ENCODE measurements around the gene LSAMP. TPM values are rescaled to one million over a fixed set of nuclear protein-coding genes. Genes with fewer than 3 reads are reported as not detected.

LSAMP gene
- total and polyA plus RNA-seq, 2 of the 13 experiments (the other 11 are each of a cell fraction or from before 2014, with no cell fraction given): not detected

GRCh38 chr3:115990669-115991068 is 454.6 kb downstream of the LSAMP start:
- 3% methylated on average over 4 of the region's 4 CpGs for WGBS (ENCODE audit: low lambda C conversion rate)
- CTCF ChIA-PET (ENCODE audit: low intra/inter-chr PET ratio, low total read pairs): no interaction called here
- Histone ChIP-seq H3K9ac (ENCODE audit: insufficient read depth, low read depth, low read length) (no peak overlapping the region), H3K27ac (ENCODE audit: extremely low read length, insufficient read depth, low read length) (no peak overlapping the region), H4K20me1 (ENCODE audit: insufficient read depth, low read length) (no peaks in the 10 kb centered on the region), H3K27me3 (ENCODE audit: control insufficient read depth in 1 of 2, insufficient read depth in 2 of 2, low read length in 2 of 2) (no peaks in the 10 kb centered on the region), H3K36me3 (replicated peaks in 1 of 2; ENCODE audit: control insufficient read depth in 1 of 2, insufficient read depth in 2 of 2, low read length in 2 of 2) (no peaks in the 10 kb centered on the region), H3K79me2 (ENCODE audit: insufficient read depth, low read length) (no peaks in the 10 kb centered on the region), H3K4me3 (replicated peaks in 1 of 3; ENCODE audit: insufficient read depth in 1 of 3, low read depth in 2 of 3, low read length in 3 of 3) (no peak overlapping the region), H3K4me1 (ENCODE audit: insufficient read depth, low read length) (no peaks in the 10 kb centered on the region), H2AFZ (ENCODE audit: low read length) (no peak overlapping the region), H3K4me2 (ENCODE audit: low read depth, low read length) (no peak overlapping the region), H3K9me3 (ENCODE audit: low read length) (no peaks in the 10 kb centered on the region)
- POLR2A ChIA-PET: no interaction called here
- TF ChIP-seq ZNF430 (CRISPR knock-in tag; IDR thresholded peaks at IDR 0.05): no peak
- TF ChIP-seq ZNF749 (CRISPR knock-in tag; IDR thresholded peaks at IDR 0.05; ENCODE audit: borderline replicate concordance): no peak
- no peak for TF ChIP-seq SOX5 (CRISPR knock-in tag; IDR thresholded peaks at IDR 0.05; ENCODE audit: borderline replicate concordance)
- no peak for TF ChIP-seq RFX1 (IDR thresholded peaks at IDR 0.05)
- TF ChIP-seq PHB2 (IDR thresholded peaks at IDR 0.05; ENCODE audit: partially characterized antibody): no peak
- TF ChIP-seq, protein P1, sequence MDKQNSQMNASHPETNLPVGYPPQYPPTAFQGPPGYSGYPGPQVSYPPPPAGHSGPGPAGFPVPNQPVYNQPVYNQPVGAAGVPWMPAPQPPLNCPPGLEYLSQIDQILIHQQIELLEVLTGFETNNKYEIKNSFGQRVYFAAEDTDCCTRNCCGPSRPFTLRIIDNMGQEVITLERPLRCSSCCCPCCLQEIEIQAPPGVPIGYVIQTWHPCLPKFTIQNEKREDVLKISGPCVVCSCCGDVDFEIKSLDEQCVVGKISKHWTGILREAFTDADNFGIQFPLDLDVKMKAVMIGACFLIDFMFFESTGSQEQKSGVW (CRISPR knock-in tag; IDR thresholded peaks at IDR 0.05; ENCODE audit: borderline replicate concordance): no peak
- TF ChIP-seq, protein P2, sequence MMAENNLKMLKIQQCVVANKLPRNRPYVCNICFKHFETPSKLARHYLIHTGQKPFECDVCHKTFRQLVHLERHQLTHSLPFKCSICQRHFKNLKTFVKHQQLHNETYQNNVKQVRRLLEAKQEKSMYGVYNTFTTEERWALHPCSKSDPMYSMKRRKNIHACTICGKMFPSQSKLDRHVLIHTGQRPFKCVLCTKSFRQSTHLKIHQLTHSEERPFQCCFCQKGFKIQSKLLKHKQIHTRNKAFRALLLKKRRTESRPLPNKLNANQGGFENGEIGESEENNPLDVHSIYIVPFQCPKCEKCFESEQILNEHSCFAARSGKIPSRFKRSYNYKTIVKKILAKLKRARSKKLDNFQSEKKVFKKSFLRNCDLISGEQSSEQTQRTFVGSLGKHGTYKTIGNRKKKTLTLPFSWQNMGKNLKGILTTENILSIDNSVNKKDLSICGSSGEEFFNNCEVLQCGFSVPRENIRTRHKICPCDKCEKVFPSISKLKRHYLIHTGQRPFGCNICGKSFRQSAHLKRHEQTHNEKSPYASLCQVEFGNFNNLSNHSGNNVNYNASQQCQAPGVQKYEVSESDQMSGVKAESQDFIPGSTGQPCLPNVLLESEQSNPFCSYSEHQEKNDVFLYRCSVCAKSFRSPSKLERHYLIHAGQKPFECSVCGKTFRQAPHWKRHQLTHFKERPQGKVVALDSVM (CRISPR knock-in tag; IDR thresholded peaks at IDR 0.05): no peak
- TF ChIP-seq, protein P3, sequence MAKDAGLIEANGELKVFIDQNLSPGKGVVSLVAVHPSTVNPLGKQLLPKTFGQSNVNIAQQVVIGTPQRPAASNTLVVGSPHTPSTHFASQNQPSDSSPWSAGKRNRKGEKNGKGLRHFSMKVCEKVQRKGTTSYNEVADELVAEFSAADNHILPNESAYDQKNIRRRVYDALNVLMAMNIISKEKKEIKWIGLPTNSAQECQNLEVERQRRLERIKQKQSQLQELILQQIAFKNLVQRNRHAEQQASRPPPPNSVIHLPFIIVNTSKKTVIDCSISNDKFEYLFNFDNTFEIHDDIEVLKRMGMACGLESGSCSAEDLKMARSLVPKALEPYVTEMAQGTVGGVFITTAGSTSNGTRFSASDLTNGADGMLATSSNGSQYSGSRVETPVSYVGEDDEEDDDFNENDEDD (CRISPR knock-in tag; IDR thresholded peaks at IDR 0.05; ENCODE audit: borderline replicate concordance): no peak
- no peak for TF ChIP-seq NR3C1 (CRISPR knock-in tag; IDR thresholded peaks at IDR 0.05)
- no peak for TF ChIP-seq ETV6 (CRISPR knock-in tag; conservative IDR thresholded peaks at IDR 0.05)
- TF ChIP-seq PRPF4 (IDR thresholded peaks at IDR 0.05; ENCODE audit: low read depth, low read length, poor library complexity, severe bottlenecking): no peak
- TF ChIP-seq RBM22 (optimal IDR thresholded peaks at IDR 0.05; ENCODE audit: low read length): no peak
- TF ChIP-seq, protein P4, sequence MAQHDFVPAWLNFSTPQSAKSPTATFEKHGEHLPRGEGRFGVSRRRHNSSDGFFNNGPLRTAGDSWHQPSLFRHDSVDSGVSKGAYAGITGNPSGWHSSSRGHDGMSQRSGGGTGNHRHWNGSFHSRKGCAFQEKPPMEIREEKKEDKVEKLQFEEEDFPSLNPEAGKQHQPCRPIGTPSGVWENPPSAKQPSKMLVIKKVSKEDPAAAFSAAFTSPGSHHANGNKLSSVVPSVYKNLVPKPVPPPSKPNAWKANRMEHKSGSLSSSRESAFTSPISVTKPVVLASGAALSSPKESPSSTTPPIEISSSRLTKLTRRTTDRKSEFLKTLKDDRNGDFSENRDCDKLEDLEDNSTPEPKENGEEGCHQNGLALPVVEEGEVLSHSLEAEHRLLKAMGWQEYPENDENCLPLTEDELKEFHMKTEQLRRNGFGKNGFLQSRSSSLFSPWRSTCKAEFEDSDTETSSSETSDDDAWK (CRISPR knock-in tag; IDR thresholded peaks at IDR 0.05): no peak
- TF ChIP-seq, protein P5, sequence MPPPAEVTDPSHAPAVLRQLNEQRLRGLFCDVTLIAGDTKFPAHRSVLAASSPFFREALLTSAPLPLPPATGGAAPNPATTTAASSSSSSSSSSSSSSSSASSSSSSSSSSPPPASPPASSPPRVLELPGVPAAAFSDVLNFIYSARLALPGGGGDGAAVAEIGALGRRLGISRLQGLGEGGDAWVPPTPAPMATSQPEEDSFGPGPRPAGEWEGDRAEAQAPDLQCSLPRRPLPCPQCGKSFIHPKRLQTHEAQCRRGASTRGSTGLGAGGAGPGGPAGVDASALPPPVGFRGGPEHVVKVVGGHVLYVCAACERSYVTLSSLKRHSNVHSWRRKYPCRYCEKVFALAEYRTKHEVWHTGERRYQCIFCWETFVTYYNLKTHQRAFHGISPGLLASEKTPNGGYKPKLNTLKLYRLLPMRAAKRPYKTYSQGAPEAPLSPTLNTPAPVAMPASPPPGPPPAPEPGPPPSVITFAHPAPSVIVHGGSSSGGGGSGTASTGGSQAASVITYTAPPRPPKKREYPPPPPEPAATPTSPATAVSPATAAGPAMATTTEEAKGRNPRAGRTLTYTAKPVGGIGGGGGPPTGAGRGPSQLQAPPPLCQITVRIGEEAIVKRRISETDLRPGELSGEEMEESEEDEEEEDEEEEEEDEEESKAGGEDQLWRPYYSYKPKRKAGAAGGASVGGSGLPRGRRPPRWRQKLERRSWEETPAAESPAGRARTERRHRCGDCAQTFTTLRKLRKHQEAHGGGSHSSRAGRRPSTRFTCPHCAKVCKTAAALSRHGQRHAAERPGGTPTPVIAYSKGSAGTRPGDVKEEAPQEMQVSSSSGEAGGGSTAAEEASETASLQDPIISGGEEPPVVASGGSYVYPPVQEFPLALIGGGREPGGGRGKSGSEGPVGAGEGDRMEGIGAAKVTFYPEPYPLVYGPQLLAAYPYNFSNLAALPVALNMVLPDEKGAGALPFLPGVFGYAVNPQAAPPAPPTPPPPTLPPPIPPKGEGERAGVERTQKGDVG (CRISPR knock-in tag; IDR thresholded peaks at IDR 0.05; ENCODE audit: borderline replicate concordance): no peak
- TF ChIP-seq ZNF263 (CRISPR knock-in tag; IDR thresholded peaks at IDR 0.05): no peak
- no peak for TF ChIP-seq ZNF101 (CRISPR knock-in tag; IDR thresholded peaks at IDR 0.05; ENCODE audit: borderline replicate concordance, low read depth)
- TF ChIP-seq NFE2L2 (IDR thresholded peaks at IDR 0.05; ENCODE audit: low read length): no peak
- TF ChIP-seq PAX8 (CRISPR knock-in tag; IDR thresholded peaks at IDR 0.05; ENCODE audit: borderline replicate concordance): no peak
- intact Hi-C loops (cut with micrococcal nuclease; ENCODE audit: unreplicated experiment) (no loop called here), in situ Hi-C loops (cut with HindIII; ENCODE audit: extremely low pct_ligation_motif_present, low pct_unique_long_range_greater_than_20kb) (no loop called here)
- no peak for FAIRE-seq
- BruUV-seq (replicated peaks): no TSS peak
- ATAC-seq: no peak
- DNase-seq (ENCODE audit: low spot score): no peak

Data from HepG2 (cell line).